ENCODE data around the gene UTY.

Gene UTY

DNA sequence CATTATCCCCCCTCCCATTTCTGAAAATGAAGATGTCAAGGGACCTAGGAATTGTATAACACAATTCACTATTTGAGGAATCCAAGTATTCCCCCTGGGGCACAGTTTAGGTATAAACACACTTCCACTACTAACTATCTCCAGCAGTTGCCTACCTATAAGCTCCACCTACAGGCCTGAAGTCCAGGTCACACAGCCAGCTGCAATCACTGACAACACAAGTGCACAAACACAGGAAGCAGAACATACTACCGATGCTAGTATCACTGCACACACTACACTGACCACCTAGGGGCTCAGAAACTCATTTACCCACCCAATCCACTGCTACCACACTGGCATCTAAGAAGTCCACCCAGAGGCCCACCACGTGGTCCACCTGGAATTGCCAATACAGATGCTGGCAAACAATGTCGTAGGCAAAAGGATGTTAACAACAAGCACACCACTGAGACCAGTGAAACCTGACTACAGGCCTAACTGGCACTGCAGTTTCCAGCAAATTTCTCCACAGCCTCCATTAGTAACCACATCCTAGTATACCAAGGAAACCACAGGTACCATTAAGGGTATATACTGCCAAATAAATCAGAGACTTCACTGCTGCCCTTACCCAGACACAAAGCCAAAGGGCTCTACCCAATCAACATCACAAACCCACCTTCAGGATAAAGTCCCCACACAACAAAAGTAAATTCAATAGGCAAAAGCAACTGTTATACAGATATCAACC lies 47.4 kb downstream of the UTY start:
- Histone ChIP-seq H3K4me1 (ENCODE audit: control insufficient read depth, insufficient read depth, low read length) (no peaks in the 10 kb centered on the region), H3K27ac (ENCODE audit: extremely low read depth, low read depth, low read length) (no peak overlapping the region), H3K4me3 (ENCODE audit: low read depth, low read length) (no peak overlapping the region), H3K36me3 (ENCODE audit: control insufficient read depth in 2 of 2, insufficient read depth in 1 of 2, low read length in 2 of 2) (no peaks in the 10 kb centered on the region), H3K9me3 (ENCODE audit: control insufficient read depth, insufficient read depth, low read depth, low read length) (no peaks in the 10 kb centered on the region)
- TF ChIP-seq FEZF1 (tag by site-specific recombination; IDR thresholded peaks at IDR 0.05) (no peak), KLF8 (tag by site-specific recombination; IDR thresholded peaks at IDR 0.05) (no peak), GFI1B (tag by site-specific recombination; IDR thresholded peaks at IDR 0.05) (no peak), ZNF664 (tag by site-specific recombination; IDR thresholded peaks at IDR 0.05) (no peak), SP2 (tag by site-specific recombination; IDR thresholded peaks at IDR 0.05) (no peak), ZNF544 (tag by site-specific recombination; IDR thresholded peaks at IDR 0.05) (no peak), OSR2 (tag by site-specific recombination; IDR thresholded peaks at IDR 0.05) (no peak), ZNF132 (tag by site-specific recombination; IDR thresholded peaks at IDR 0.05; ENCODE audit: borderline replicate concordance) (no peak), ZNF530 (tag by site-specific recombination; IDR thresholded peaks at IDR 0.05; ENCODE audit: low read depth) (no peak), KLF7 (tag by site-specific recombination; IDR thresholded peaks at IDR 0.05; ENCODE audit: borderline replicate concordance) (no peak), ZNF10 (tag by site-specific recombination; IDR thresholded peaks at IDR 0.05) (no peak)
- TF ChIP-seq, protein P1, sequence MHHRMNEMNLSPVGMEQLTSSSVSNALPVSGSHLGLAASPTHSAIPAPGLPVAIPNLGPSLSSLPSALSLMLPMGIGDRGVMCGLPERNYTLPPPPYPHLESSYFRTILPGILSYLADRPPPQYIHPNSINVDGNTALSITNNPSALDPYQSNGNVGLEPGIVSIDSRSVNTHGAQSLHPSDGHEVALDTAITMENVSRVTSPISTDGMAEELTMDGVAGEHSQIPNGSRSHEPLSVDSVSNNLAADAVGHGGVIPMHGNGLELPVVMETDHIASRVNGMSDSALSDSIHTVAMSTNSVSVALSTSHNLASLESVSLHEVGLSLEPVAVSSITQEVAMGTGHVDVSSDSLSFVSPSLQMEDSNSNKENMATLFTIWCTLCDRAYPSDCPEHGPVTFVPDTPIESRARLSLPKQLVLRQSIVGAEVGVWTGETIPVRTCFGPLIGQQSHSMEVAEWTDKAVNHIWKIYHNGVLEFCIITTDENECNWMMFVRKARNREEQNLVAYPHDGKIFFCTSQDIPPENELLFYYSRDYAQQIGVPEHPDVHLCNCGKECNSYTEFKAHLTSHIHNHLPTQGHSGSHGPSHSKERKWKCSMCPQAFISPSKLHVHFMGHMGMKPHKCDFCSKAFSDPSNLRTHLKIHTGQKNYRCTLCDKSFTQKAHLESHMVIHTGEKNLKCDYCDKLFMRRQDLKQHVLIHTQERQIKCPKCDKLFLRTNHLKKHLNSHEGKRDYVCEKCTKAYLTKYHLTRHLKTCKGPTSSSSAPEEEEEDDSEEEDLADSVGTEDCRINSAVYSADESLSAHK (tag by site-specific recombination; IDR thresholded peaks at IDR 0.05): no peak
- TF ChIP-seq, protein P2, sequence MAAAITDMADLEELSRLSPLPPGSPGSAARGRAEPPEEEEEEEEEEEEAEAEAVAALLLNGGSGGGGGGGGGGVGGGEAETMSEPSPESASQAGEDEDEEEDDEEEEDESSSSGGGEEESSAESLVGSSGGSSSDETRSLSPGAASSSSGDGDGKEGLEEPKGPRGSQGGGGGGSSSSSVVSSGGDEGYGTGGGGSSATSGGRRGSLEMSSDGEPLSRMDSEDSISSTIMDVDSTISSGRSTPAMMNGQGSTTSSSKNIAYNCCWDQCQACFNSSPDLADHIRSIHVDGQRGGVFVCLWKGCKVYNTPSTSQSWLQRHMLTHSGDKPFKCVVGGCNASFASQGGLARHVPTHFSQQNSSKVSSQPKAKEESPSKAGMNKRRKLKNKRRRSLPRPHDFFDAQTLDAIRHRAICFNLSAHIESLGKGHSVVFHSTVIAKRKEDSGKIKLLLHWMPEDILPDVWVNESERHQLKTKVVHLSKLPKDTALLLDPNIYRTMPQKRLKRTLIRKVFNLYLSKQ (tag by site-specific recombination; IDR thresholded peaks at IDR 0.05; ENCODE audit: borderline replicate concordance): no peak
- TF ChIP-seq, protein P3, sequence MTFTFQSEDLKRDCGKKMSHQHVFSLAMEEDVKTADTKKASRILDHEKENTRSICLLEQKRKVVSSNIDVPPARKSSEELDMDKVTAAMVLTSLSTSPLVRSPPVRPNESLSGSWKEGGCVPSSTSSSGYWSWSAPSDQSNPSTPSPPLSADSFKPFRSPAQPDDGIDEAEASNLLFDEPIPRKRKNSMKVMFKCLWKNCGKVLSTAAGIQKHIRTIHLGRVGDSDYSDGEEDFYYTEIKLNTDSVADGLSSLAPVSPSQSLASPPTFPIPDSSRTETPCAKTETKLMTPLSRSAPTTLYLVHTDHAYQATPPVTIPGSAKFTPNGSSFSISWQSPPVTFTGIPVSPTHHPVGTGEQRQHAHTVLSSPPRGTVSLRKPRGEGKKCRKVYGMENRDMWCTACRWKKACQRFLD (tag by site-specific recombination; IDR thresholded peaks at IDR 0.05): no peak
- ChIA-PET POLR2A (no interaction called here), CTCF (no interaction called here)

DNA sequence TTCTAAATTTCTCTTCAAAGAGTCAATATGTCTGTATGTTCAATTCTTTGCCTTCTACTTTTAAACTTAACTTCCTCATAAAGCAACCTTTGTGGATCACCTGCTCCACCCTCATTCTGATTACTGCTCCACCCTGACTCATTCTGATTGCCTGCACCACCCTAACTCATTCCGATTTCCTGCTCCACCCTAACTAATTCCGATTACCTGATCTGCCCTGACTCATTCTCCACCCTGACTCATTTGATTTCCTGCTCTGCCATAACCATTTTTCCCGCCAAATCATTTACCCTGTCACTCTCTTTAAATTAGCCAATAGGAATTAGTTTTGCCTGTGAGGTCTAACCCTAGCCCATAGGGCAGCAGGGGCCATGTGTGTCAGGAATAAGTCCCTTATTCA lies 50.3 kb downstream of the UTY start:
- CTCF ChIA-PET: no interaction called here

More for the DNA sequence above, 50.3 kb downstream of the UTY start:
- POLR2A ChIA-PET: no interaction called here
- Histone ChIP-seq H3K4me3 (ENCODE audit: low read depth, low read length) (no peak overlapping the region), H3K9me3 (ENCODE audit: control insufficient read depth, insufficient read depth, low read depth, low read length) (no peaks in the 10 kb centered on the region), H3K4me1 (ENCODE audit: control insufficient read depth, insufficient read depth, low read length) (no peaks in the 10 kb centered on the region), H3K27ac (ENCODE audit: extremely low read depth, low read depth, low read length) (no peak overlapping the region), H3K36me3 (ENCODE audit: control insufficient read depth in 2 of 2, insufficient read depth in 1 of 2, low read length in 2 of 2) (no peaks in the 10 kb centered on the region)
- TF ChIP-seq, protein P4, sequence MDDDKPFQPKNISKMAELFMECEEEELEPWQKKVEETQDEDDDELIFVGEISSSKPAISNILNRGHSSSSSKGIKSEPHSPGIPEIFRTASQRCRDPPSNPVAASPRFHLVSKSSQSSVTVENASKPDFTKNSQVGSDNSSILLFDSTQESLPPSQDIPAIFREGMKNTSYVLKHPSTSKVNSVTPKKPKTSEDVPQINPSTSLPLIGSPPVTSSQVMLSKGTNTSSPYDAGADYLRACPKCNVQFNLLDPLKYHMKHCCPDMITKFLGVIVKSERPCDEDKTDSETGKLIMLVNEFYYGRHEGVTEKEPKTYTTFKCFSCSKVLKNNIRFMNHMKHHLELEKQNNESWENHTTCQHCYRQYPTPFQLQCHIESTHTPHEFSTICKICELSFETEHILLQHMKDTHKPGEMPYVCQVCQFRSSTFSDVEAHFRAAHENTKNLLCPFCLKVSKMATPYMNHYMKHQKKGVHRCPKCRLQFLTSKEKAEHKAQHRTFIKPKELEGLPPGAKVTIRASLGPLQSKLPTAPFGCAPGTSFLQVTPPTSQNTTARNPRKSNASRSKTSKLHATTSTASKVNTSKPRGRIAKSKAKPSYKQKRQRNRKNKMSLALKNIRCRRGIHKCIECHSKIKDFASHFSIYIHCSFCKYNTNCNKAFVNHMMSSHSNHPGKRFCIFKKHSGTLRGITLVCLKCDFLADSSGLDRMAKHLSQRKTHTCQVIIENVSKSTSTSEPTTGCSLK (tag by site-specific recombination; IDR thresholded peaks at IDR 0.05): no peak
- TF ChIP-seq, protein P2 (tag by site-specific recombination; IDR thresholded peaks at IDR 0.05; ENCODE audit: borderline replicate concordance): no peak
- no peak for TF ChIP-seq MYNN (tag by site-specific recombination; IDR thresholded peaks at IDR 0.05; ENCODE audit: borderline replicate concordance)
